ENCODE data around the gene PNPT1. TPM values are rescaled to one million over a fixed set of nuclear protein-coding genes. Genes with fewer than 3 reads are reported as not detected.
"Not testable (repeated sequence)": the region's sequence is repeated elsewhere in the genome, so short reads cannot be mapped to it uniquely, and the experiment has no call there.

PNPT1 gene
- total and polyA plus RNA-seq, 2 donors from 2014 or later = 9.0 to 19.8 TPM

GRCh38 chr2:55604027-55604565 lies 89.5 kb downstream of the PNPT1 start:
- intact Hi-C loops (cut with DNase I) = no loop called here
- Histone ChIP-seq H3K27ac (ENCODE audit: low read depth in 2 of 2, low read length in 2 of 2) (no peak overlapping the region), H3K27me3 (ENCODE audit: control insufficient read depth, insufficient read depth, low read length) (no peaks in the 10 kb centered on the region), H3K9me3 (ENCODE audit: control insufficient read depth in 2 of 3, insufficient read depth in 1 of 3, low read length in 3 of 3) (no peaks in the 10 kb centered on the region), H3K9ac (ENCODE audit: low read length in 3 of 3) (no peak overlapping the region), H3K36me3 (ENCODE audit: control insufficient read depth in 2 of 3, insufficient read depth in 3 of 3, low read length in 3 of 3) (peaks cover 0 to 7% (median 2%) of the 10 kb centered on the region in 3 donors), H3K4me3 (ENCODE audit: low read length in 3 of 3) (no peak overlapping the region), H3K4me1 (ENCODE audit: control insufficient read depth in 2 of 3, insufficient read depth in 2 of 3, low read depth in 1 of 3, low read length in 3 of 3) (peaks cover 0 to 4% (median 2%) of the 10 kb centered on the region in 3 donors)
- DNase-seq = no peak
- FAIRE-seq = no peak
- TF ChIP-seq CTCF (IDR thresholded peaks at IDR 0.05; ENCODE audit: borderline replicate concordance, extremely low read depth, insufficient read depth) = no peak

DNA sequence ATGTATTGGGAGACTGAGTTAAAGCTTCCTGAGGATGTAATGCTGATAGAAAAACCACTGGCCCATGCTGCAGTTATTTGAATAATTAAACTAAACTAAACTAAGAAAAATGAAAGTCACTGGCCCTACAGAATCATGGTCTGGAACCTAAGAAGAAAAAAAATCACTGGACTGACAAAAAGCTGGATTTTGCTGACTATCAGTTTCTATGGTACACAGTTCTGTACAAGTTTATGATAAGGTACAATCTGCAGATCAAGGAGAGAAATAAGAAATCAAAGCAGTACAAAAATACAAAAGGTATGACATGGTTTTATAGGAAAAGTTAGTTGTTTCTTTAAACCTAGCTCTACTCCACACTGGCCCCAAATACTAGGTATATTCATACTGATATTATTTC lies 91.8 kb downstream of the PNPT1 start:
- FAIRE-seq = no peak
- Histone ChIP-seq H3K27ac (ENCODE audit: low read depth in 2 of 2, low read length in 2 of 2) (no peak overlapping the region), H3K36me3 (ENCODE audit: control insufficient read depth in 2 of 3, insufficient read depth in 3 of 3, low read length in 3 of 3) (peaks cover 2 to 13% (median 8%) of the 10 kb centered on the region in 3 donors), H3K4me3 (ENCODE audit: low read length in 3 of 3) (no peak overlapping the region), H3K9me3 (ENCODE audit: control insufficient read depth in 2 of 3, insufficient read depth in 1 of 3, low read length in 3 of 3) (no peaks in the 10 kb centered on the region), H3K4me1 (ENCODE audit: control insufficient read depth in 2 of 3, insufficient read depth in 2 of 3, low read depth in 1 of 3, low read length in 3 of 3) (peaks cover 0 to 4% (median 2%) of the 10 kb centered on the region in 3 donors), H3K27me3 (ENCODE audit: control insufficient read depth, insufficient read depth, low read length) (no peaks in the 10 kb centered on the region), H3K9ac (ENCODE audit: low read length in 3 of 3) (no peak overlapping the region)
- intact Hi-C loops (cut with DNase I) = no loop called here
- no peak for TF ChIP-seq CTCF (IDR thresholded peaks at IDR 0.05; ENCODE audit: borderline replicate concordance, extremely low read depth, insufficient read depth)
- DNase-seq = no peak

- peaks cover 2 to 13% (median 8%) of the 10 kb centered on the region in 3 donors for H3K36me3 ChIP-seq (ENCODE audit: control insufficient read depth in 2 of 3, insufficient read depth in 3 of 3, low read length in 3 of 3)
- no peak for DNase-seq
- no peak overlapping the region for H3K4me3 ChIP-seq (ENCODE audit: low read length in 3 of 3)
- no peak for TF ChIP-seq CTCF (IDR thresholded peaks at IDR 0.05; ENCODE audit: borderline replicate concordance, extremely low read depth, insufficient read depth)
- H3K9me3 ChIP-seq (ENCODE audit: control insufficient read depth in 2 of 3, insufficient read depth in 1 of 3, low read length in 3 of 3) = no peaks in the 10 kb centered on the region
- no peak overlapping the region for H3K27ac ChIP-seq (ENCODE audit: low read depth in 2 of 2, low read length in 2 of 2)
- no peaks in the 10 kb centered on the region for H3K27me3 ChIP-seq (ENCODE audit: control insufficient read depth, insufficient read depth, low read length)
- no peak overlapping the region for H3K9ac ChIP-seq (ENCODE audit: low read length in 3 of 3)
- FAIRE-seq = no peak
- peaks cover 0 to 4% (median 4%) of the 10 kb centered on the region in 3 donors for H3K4me1 ChIP-seq (ENCODE audit: control insufficient read depth in 2 of 3, insufficient read depth in 2 of 3, low read depth in 1 of 3, low read length in 3 of 3)
- intact Hi-C loops (cut with DNase I) = no loop called here
These were observed 95.4 kb downstream of the PNPT1 start for GRCh38 chr2:55598056-55598795.

- DNase-seq; H3K9me3 ChIP-seq (ENCODE audit: control insufficient read depth in 2 of 3, insufficient read depth in 1 of 3, low read length in 3 of 3); H3K4me1 ChIP-seq (ENCODE audit: control insufficient read depth in 2 of 3, insufficient read depth in 2 of 3, low read depth in 1 of 3, low read length in 3 of 3); FAIRE-seq; H3K27me3 ChIP-seq (ENCODE audit: control insufficient read depth, insufficient read depth, low read length); intact Hi-C loops (cut with DNase I); H3K27ac ChIP-seq (ENCODE audit: low read depth in 2 of 2, low read length in 2 of 2); H3K9ac ChIP-seq (ENCODE audit: low read length in 3 of 3); H3K4me3 ChIP-seq (ENCODE audit: low read length in 3 of 3); H3K36me3 ChIP-seq (ENCODE audit: control insufficient read depth in 2 of 3, insufficient read depth in 3 of 3, low read length in 3 of 3): not testable (repeated sequence)
These were observed 96.8 kb downstream of the PNPT1 start for GRCh38 chr2:55596795-55597194.
